GM19395 (cell line): ENCODE results near the gene MKX.

Experiments used
- ATAC-seq: cut with Tn5 transposase; IDR thresholded peaks from one replicate; pipeline ENCODE4 v1.9.1; 2021; ENCODE audit warnings: mild to moderate bottlenecking, moderate library complexity; ENCODE audit not compliant: unreplicated experiment

The MKX gene

DNA sequence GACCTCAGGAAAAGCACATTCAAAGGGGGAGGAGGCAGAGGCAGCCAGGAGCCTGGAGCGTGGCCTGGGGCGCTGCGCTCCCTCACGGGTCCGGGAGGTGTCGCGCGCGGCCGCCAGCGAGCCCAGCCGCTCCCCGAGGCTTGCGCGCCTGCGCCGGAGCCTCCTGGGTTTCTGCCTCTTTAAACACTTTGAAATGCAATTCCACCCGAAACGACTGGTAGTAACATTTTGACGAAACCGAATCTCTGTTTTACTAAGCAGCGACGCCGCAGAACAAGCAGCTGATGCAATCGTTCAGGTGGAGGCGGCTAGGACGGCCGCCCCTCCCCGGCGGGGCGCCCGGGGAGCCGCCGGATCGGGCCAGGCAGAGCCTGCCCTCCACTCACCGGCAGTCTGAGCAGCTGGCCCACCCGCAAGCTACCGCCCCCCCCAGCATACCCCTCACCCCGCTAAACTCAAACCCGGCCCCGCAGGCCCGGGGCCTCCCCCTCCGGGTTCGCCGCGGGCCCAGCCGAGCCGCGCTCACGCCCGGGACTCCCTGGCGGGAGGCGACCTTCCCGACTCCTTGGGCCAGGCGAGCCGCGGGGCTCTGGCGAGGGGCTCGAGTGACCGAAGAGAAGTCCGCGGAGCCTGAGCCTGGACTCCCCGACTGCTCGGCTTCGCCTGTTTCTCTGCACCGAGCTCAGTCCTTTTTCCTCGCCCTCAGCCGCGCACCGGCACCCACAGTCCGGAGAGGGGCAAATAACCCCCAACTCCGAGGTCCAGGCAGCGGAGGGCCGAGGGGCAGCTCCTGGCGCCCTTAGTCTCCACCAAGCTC is 3.2 kb downstream of the MKX start:
- peak; percentile 97 for ATAC-seq

DNA sequence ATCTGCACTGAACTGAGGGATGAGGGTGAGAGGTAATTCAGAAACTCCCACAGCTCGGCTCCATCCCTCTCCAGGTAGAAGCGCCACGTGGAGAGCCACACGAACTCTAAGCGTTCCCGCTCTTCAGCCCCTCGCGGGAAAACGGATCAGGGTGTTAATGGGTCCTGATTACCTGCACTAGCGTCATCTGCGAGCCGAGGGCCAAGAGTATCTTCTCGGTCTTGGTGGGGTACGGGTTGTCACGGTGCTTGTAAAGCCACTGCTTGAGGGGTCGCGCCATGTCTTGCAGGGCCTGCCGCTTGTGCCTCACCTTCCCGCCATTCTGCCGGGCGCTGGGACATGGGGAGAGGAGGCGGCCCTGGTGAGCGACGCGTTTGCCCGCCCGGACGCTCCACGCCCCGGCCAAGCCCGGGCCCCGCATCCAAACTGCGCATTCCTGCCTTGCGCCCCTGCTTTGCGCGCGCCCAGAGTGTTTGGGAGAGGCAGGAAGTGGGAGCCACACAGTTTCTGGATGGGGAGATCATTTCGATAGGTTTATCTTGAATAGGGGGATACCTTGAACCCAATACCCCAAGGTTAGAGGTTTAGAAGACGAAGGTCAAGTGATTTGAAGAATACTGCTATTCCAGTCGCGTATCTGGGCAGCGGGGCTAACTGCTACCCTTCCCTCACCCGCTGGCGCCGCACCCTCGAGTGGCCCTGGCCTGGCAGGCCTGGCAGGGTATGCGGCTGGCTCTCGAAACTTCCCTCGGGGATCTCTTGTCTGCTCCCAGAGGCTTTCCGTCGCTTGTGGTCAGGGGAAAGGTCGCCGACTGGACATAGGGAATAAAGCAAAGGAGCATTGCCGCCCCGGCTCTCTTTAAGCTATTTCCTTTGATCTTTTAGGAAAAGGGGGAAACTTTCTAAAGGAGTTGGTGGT is 4.2 kb downstream of the MKX start:
- ATAC-seq = no peak

DNA sequence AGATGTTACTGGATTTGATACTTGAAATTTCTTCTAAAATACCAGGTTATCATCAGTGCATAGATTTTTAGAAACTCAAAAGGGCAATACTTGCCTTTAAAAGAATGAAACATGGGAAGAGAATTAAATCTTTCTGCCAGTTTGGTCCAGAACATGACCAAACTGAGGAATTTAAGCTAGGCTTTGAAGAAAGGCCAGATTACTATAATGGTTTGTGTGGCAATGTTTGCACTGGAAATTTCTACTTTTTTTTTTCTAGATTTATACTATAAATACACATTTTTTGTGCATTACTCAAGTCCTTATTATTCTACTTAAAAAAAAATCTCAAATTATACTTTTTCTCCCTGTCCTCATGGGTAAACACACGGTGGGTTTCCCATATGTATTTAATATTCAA is 9.2 kb downstream of the MKX start:
- ATAC-seq = no peak

DNA sequence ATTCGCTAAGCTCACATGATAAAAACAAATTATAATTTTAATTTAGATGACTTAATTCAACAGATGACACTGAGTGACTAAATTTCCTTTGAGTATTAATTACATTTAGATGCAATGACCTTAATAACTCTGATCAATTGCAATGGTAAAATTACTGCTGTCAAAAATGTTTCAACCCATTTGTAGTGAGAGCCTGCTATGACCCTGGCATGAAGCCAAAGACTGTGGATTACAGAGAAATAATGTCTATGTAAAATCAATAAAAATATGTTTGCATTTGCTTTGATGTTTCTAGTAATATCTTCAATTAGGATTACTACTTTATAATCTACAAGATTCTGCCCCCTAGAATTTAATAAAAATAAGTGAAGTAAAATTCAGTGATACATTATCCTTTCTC is 15.6 kb downstream of the MKX start:
- no peak for ATAC-seq

DNA sequence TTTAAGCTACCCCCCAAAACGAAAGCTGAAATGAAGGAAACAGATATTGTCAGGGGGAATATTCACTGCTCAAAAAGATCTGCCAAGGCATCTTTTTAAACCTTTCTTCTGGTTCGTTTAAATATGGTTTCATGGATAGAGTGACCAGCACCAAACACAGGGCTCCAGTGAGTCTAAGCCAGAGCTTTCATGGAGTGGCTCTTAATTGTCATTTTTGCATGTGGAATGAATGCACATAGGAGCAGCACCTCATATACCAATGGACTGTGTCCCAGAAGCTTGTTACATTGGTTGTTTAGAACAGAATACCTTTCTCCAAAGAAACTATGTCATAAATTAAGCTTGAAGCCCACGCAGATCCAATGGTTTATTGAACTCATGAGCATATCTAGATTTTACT is 17.3 kb downstream of the MKX start:
- ATAC-seq = no peak

DNA sequence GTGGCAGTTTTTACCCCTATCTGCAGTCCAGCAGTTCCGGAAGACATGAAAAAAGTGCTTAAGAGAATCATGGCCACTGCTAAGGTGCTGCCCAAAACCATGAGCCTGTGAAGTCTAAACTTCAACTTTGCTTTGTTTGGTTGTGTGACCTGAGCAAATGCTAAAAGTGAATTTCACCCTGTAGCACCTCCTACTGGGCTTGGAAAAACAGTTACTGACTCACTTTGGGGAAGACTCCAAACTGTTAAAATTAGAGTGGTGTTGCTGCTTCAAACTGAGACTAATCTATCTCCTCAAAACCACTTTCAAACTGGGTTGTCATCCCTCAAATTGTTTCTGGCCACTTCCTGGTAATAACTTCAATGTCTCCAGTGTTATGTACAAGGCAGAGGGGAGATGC is 21.3 kb downstream of the MKX start:
- ATAC-seq = no peak

DNA sequence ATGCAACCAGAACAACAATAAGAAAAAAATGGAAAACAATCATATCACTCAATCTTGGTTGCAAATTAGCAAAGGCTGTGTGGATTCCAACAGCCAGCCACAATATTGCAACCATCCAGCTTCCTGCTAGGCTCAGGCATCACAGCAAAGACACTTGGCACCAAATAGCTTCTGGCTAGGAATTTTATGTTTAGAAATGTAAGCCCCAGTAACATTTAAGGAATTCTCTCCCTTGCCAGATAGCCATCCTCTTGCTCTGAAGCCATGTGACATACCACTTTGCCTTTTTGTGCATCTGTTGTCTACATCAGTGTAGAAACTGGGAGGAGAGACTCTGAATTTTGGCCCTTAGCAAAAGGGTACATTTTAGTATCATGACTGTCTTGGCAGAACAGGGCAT is 22.2 kb downstream of the MKX start:
- no peak for ATAC-seq

DNA sequence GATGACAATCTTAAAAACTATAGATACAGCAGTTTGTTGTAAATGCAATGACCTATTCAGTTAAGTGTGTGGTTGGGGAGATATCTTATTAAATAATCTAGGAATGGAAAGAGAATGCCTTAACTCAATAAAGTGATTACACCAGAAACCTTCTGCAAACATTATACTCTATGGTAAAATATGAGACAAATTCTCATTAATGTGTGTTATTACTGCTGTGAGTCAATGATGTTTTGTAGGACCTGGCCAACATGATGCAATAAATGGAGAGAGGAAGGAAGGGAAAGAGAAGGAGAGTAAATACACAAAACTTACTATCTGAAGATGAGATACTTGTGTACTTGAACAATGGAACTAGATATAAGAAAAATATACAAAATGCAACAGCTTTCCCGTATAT is 25.1 kb downstream of the MKX start:
- no peak for ATAC-seq

DNA sequence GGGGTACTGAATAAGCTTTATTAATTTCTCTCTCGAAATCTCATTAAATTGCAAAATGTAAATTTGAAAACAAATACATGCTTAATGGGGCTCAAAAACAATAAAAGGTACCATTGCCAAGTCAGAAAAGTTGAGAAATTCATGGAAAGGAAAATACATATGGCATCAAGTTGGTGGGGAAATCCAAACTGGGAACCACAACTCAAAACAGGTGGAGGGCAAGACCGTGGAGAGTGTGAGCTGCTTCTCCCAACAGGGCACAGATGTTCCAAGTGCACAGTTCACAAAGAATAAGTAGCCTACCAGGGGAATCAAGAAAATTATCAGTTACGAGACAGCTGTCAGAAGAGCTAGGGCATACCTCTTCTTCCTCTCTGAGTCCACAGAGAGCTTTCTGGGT is 26.6 kb downstream of the MKX start:
- ATAC-seq = no peak

DNA sequence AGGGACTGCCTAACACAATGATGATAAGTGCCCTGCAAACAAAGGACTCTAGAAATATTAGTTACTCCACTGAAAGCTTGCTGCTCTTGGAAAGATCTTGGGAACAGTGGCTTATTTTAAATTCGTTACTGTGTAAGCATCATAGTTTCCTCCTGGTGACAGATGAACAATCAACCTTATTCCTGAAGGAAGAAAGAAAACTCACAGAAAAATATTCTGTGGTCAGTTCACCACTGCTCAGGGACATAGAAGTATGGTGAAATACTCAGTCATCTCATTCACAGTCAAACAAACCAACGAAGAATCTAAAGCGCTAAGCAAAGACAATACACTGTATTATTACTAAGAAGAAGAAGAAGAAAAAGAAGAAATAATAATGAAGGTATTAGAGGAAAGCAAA is 27.8 kb downstream of the MKX start:
- ATAC-seq = no peak

DNA sequence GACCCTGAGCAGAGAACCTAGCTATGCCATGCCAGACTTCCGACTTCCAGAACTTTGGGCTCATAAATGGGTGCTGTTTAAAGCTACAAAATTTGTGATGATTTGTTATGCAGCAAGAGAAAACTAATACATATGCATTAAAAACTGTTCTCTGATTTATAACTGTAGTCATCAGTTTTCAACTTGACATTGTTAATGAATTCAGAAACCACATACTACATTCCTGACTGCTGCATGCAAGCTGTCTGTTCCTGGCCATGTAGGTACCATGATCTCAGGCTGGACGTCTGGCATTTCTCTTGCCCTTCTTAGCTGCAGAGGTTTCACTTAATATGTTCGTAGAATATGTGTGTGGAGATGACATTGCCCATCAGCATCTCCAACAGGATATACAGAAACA is 28.4 kb downstream of the MKX start:
- ATAC-seq = no peak

DNA sequence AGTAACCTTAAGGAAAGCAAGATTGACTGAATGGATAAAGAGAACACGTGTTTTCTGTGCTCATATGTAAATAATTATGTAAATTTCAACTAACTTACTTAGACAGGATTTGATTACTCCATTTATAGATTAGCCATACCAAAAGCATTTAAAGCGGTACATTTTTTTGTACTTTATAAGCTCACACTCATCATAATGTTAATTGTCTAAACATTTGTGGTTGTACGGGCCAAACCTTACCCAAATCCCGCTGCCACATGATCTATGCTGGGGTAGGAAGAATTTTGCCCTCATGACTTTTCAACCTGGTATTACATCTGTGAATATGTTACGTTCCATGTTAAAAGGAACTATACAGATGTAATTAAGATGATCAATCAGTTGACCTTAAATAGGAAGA is 29.1 kb downstream of the MKX start:
- ATAC-seq = no peak

DNA sequence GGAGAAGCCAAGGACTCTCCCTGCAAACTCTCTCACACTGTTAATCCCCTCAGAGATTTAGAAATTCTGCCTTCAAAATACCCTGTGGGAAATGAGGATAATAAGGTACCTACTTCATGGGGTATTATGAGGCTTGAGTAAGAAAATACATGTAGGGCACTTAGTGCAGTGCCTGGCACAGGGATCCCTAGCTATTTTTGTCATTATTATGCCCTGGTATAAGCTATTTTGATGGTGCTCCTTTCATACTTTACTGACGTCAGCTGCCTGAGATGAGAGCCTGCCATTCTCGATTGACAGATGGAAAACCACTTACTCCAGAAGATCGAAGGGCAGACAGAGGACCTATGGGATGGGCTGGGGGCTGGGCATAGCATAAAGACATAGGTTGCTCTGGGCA is 30.1 kb downstream of the MKX start:
- ATAC-seq = no peak

DNA sequence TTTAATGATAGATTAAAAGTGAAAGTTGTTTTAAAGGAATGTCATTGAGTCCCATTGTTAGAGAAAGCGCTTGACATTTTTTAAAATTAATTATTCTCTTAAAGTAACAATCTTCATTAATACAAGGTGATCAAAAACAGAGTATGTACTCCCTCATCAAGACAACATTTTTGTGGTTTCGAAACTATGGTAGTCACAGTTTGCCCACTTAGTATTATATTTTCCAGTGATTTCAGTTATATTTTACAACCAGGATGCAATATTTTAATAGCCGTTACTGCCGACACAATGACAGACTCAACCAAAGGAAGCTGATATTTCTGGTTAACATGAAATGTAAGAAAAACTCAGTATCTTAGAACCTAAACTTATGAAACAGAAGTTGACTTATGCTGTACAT is 31.3 kb downstream of the MKX start:
- ATAC-seq = no peak

DNA sequence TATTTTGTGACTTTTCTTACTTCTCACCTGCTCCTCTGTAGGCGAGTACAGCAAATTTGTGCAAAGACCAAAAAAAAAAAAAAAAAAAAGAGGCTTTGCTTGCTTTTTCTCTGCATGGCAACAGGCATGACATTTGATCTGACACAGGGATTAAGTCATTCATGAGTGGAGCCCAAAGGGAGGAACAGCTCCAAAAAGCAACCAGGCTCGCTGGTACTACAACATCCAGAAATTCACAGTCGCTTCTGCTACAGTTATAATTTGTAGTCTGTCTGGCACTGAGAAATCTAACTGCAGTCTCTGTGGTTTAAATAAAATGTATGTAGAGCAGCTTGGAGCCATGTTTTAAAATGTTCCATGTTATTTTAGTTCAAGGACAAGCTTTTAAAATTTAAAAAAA is 31.7 kb downstream of the MKX start:
- ATAC-seq = no peak

DNA sequence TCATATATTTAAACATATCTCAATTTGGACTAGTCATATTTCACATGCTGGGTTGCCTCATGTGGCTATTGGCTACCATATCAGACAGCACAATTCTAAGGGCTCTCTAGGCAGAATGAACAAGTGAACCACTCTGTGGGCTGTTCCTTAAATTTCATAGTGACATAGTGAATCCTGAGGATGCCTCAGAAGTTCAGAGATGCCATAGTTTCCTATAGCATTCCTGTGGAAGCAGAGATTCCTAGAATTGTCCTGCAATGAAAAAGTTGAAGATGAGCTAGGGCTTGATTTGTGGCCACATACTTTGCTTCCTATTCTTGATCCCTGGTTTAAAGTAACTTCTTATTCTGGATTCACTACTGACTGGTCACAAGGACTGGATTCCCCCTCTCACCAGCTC is 35.6 kb downstream of the MKX start:
- no peak for ATAC-seq

DNA sequence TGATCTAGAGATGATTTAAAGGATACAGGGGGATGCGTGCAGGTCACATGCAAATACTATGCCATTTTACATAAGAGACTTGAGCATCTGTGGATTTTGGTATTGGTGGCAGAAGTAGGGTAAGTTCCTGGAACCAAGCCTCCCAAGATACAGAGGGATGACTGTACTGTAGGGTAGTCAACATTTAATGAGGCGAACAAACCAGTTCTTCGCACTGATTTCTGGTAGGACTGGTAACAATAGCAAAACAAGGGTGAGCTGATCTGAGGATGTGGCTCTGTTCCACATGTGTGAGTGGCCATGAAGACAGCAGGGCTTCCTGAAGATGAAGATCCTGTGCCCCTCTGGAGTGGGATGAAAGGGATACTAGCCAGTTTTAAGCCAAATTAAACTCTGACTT is 36.3 kb downstream of the MKX start:
- no peak for ATAC-seq

DNA sequence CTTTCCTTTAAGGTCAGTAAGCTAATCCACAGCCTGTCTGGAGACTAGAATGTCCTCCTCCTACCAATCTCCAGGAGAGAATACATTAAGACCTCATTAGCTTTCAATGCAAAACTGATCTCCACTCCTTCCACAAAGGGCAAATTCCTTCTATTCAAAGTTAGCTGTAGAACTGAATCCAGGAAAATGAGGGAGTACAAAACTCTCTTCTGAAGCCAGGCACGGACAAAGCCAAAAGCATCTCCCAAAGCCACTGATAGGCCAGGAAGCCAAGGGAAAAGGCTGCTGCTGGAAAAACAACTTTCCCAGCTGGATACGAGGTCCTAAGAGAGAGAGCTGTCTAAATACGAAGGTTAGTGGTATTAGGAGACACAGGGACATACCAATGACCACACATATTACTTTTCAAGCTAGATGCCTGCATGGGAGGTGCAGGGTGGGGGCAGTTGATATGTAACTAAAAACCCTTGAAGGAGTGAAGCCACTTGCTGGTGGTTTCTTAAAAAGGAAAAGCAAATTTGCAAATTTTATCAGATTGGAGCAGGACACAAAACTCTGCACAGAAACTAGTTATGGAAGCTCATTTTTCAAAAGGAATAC is 43.6 kb downstream of the MKX start:
- ATAC-seq = no peak

DNA sequence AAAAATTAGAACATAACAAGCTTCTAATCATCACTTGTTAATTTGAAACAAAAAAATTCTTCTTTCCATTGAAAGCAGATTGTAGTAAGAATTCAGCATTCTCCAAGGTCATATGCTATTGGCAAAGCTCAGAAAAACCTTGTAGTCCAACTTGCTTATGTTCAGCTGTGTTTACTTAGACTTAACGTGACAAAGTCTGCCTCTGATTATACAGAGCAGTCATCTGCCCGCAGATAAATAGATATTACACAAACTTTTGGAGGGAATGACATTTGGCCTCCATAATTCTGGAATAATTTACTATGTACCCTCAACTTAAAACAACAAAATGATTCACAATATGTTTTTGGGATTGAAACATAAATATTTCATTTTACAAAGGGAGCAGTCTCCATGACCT is 45.8 kb downstream of the MKX start:
- no peak for ATAC-seq

DNA sequence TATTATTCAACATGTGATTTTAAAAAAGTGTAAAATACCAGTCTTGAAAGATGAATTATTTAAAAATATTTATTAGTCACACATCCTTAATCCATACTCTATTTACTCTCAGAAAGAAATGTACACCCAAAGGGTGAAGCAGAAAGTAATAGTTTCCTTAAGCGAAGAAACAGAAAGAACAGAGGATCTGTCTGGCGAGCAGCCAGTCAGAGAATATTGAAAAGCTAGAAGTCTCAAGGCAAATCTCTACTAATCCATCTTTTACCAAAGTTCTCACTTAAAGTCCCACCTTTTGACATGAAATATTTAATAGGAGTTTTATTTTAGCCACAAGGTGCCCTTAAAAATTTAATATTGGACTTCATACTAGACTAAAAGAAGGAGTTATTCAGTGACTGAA is 46.7 kb downstream of the MKX start:
- no peak for ATAC-seq

DNA sequence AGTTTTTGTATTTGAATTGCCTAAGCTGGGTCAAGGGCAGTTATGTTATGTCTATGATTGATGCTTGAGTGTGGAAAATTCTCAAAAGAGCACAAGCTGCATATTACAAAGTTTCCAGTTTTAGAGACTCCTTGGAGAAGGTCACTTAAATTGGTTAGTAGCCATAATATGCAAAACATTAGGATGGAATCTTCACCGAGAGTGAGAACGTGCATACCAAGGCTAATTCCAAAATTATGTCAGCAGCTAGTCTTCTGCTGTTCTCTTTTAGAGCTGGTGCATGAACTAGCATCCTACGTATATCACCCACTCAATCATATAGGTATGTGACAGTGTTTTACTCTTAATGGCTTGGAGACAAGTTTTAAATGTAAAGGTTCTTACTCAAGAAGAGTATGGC is 49.2 kb downstream of the MKX start:
- no peak for ATAC-seq

DNA sequence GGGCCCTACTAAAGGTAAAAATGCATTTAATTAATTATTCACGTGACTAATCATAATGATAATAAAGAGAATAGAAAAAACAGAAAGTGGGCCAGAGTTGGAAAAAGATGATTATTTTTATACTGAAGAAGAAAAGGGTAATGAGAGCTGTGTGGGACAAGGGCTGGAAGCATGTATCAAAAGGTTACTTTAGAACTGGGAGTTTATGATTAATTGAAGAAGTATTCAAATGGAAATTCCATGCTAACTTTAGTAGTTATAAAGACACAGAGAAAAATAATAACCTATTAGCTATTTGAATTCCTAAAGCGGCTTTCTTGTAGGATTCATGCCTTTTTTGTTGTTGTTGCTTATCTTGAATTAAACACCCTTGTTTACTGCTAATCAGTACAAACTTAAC is 49.9 kb downstream of the MKX start:
- no peak for ATAC-seq
